ENCODE data around the gene LILRA2.

DNA sequence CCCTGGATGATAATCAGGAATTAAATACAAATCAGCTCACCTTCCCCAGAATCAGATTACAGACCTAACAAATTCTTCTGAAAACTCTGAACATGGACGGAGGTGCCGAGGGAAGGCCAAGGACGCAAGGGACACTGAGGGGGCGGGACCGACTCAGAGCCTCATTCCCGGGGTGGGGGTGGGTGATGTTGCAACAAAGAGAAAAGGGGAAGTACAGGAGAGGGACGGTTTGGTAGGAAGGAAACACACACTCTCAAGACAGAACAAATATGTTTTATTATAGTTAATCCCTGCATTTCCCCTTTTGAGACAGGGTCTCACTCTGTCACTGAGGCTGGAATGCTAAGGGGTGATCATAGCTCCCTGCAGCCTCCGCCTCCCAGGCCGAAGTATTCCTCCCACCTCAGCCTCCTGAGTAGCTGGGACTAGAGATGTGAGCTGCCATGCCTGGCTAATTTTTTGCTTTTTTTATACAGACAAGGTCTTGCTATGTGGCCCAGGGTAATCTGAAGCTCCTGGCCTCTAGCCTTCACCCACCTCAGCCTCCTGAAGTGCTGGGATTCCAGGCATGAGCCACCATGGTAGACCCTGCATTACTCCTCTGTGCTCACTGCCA is 786 bp upstream of the LILRA2 start:
- TF ChIP-seq, protein P1, sequence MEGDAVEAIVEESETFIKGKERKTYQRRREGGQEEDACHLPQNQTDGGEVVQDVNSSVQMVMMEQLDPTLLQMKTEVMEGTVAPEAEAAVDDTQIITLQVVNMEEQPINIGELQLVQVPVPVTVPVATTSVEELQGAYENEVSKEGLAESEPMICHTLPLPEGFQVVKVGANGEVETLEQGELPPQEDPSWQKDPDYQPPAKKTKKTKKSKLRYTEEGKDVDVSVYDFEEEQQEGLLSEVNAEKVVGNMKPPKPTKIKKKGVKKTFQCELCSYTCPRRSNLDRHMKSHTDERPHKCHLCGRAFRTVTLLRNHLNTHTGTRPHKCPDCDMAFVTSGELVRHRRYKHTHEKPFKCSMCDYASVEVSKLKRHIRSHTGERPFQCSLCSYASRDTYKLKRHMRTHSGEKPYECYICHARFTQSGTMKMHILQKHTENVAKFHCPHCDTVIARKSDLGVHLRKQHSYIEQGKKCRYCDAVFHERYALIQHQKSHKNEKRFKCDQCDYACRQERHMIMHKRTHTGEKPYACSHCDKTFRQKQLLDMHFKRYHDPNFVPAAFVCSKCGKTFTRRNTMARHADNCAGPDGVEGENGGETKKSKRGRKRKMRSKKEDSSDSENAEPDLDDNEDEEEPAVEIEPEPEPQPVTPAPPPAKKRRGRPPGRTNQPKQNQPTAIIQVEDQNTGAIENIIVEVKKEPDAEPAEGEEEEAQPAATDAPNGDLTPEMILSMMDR (IDR thresholded peaks at IDR 0.05; ENCODE audit: borderline replicate concordance, extremely low read depth, low read length, poor library complexity, severe bottlenecking): no peak
- no peak for TF ChIP-seq EZH2 (IDR thresholded peaks at IDR 0.05; ENCODE audit: borderline replicate concordance, low read depth, low read length, severe bottlenecking)

All from DND-41 (cell line).